ENCODE results near the gene OR9Q1. TPM values are rescaled to one million over a fixed set of nuclear protein-coding genes. Genes with fewer than 3 reads are reported as not detected.
A peak's percentile ranks its signal among the peaks of the same experiment; 100 is the strongest.

The OR9Q1 gene
- total and polyA plus RNA-seq, 2 of the 4 experiments (the other 2 are of a cell fraction) = not detected

DNA sequence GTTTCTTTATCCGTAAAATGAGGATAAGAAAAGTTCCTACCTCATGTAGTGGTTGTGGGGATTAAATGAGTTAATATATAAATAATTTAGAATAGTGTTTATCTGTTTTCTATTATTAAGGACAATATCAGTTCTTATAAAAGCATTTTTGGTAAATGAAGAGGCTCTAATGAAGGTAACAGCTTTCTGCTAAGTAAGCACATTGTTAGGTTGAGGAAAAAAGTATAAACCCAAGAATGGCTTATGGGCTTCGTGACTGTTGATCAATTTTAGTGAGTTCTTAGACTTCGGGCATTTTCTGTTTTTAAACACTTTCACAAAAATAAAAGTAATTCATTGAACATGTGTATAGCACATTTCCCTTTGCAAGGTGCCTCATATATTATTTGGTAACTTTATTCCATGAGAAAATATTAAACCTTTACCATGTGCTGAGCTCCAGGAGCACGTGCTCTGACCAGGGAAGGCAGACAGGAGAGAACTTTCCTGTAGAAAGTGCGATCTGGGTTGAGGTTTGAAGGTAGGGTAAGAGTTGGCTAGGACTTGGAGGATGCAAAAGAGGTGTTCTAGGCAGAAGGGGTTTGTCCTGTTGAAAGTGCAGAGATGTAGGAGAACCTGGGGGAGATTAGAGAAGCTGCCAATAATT lies 153.9 kb downstream of the OR9Q1 start:
- Histone ChIP-seq H4K20me1 (ENCODE audit: insufficient read depth, low read length) (no peaks in the 10 kb centered on the region), H3K4me1 (ENCODE audit: control insufficient read depth, insufficient read depth, low read length) (no peaks in the 10 kb centered on the region), H3K27ac (ENCODE audit: insufficient read depth, low read length) (no peak overlapping the region), H2AFZ (replicated peaks; ENCODE audit: low read length, poor library complexity) (no peak overlapping the region), H2BK20ac (ENCODE audit: low read depth, low read length) (no peak overlapping the region), H3K79me1 (ENCODE audit: low read depth in 1 of 2, low read length in 2 of 2) (no peaks in the 10 kb centered on the region), H3K23ac (ENCODE audit: low read depth, low read length) (no peak overlapping the region), H3K56ac (ENCODE audit: extremely low read depth, insufficient read depth, low read length) (no peak overlapping the region), H3K36me3 (ENCODE audit: control insufficient read depth, insufficient read depth, low read length) (no peaks in the 10 kb centered on the region), H3K14ac (replicated peaks; ENCODE audit: low read depth, low read length) (no peak overlapping the region), H2AK5ac (ENCODE audit: low read depth, low read length) (no peak overlapping the region), H3K18ac (ENCODE audit: low read depth, low read length) (no peak overlapping the region), H4K5ac (ENCODE audit: low read depth, low read length) (no peak overlapping the region), H3K27me3 (ENCODE audit: control insufficient read depth, insufficient read depth, low read length) (peaks cover 6% of the 10 kb centered on the region), H2BK120ac (ENCODE audit: low read depth, low read length) (no peak overlapping the region), H2BK5ac (ENCODE audit: low read depth, low read length, poor library complexity, severe bottlenecking) (no peak overlapping the region), H4K8ac (ENCODE audit: low read depth in 2 of 2, low read length in 2 of 2) (no peak overlapping the region), H3K9me1 (ENCODE audit: insufficient read depth, low read length) (no peaks in the 10 kb centered on the region), H3K9me3 (ENCODE audit: control insufficient read depth, insufficient read depth, low read length) (no peaks in the 10 kb centered on the region), H4K91ac (ENCODE audit: insufficient read depth, low read depth, low read length) (no peak overlapping the region), H3K4me2 (ENCODE audit: low read depth, low read length) (no peak overlapping the region), H2BK15ac (ENCODE audit: low read depth, low read length) (no peak overlapping the region), H3K4me3 (ENCODE audit: insufficient read depth, low read depth, low read length) (no peak overlapping the region), H3K9ac (ENCODE audit: low read depth, low read length) (no peak overlapping the region), H3K4ac (ENCODE audit: low read depth, low read length) (no peak overlapping the region), H2AK9ac (replicated peaks; ENCODE audit: low read depth, low read length, poor library complexity) (no peak overlapping the region)
- intact Hi-C loops (cut with micrococcal nuclease) = no loop called here
- ATAC-seq (ENCODE audit: low read depth) (no peak), DNase-seq (no peak)
- TF ChIP-seq MAFK (IDR thresholded peaks at IDR 0.05; ENCODE audit: low read depth, low read length) (peak; percentile 63), POLR2A (IDR thresholded peaks at IDR 0.05; ENCODE audit: low read depth, low read length) (no peak)
- TF ChIP-seq, protein P1, sequence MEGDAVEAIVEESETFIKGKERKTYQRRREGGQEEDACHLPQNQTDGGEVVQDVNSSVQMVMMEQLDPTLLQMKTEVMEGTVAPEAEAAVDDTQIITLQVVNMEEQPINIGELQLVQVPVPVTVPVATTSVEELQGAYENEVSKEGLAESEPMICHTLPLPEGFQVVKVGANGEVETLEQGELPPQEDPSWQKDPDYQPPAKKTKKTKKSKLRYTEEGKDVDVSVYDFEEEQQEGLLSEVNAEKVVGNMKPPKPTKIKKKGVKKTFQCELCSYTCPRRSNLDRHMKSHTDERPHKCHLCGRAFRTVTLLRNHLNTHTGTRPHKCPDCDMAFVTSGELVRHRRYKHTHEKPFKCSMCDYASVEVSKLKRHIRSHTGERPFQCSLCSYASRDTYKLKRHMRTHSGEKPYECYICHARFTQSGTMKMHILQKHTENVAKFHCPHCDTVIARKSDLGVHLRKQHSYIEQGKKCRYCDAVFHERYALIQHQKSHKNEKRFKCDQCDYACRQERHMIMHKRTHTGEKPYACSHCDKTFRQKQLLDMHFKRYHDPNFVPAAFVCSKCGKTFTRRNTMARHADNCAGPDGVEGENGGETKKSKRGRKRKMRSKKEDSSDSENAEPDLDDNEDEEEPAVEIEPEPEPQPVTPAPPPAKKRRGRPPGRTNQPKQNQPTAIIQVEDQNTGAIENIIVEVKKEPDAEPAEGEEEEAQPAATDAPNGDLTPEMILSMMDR (conservative IDR thresholded peaks at IDR 0.05; ENCODE audit: low read depth, low read length) = no peak
- WGBS, 2 experiments (ENCODE audit: extremely low coverage in 2 of 2, insufficient read length in 1 of 2) = 17% methylated on average over 1 of the region's 5 CpGs; no CpG with 5 or more reads in 1 of the 2 experiments
- dilution Hi-C loops (cut with HindIII; ENCODE audit: low sequenced_read_pairs, unreplicated experiment) = no loop called here
- ChIA-PET CTCF (interaction anchor here (1.2 kb wide), 1 partner anchor 11 kb away, joined by 3 read pairs; the partner anchor contains the start of gene OR9Q2), POLR2A (ENCODE audit: unreplicated experiment) (no interaction called here)
- in situ Hi-C loops (cut with MboI; ENCODE audit: low sequenced_read_pairs) = no loop called here
- no TSS peak for BruUV-seq (replicated peaks)
